ENCODE data around the gene SLC9A4. TPM values are rescaled to one million over a fixed set of nuclear protein-coding genes. Genes with fewer than 3 reads are reported as not detected.

The SLC9A4 gene
- total and polyA plus RNA-seq, 2 donors (not counting 1 experiment from before 2014, with no cell fraction given), result 0.20 TPM; not detected in 1

- Mint-ChIP-seq H3K27ac (no peak overlapping the region), H3K4me1 (no peaks in the 10 kb centered on the region), H3K4me3 (no peak overlapping the region), H3K9me3 (ENCODE audit: insufficient read depth) (peaks cover 16% of the 10 kb centered on the region), H3K27me3 (peaks cover 9% of the 10 kb centered on the region)
- DNase-seq (no peak), ATAC-seq (ENCODE audit: low read depth) (no peak)
- no peak for TF ChIP-seq EZH2 (IDR thresholded peaks at IDR 0.05; ENCODE audit: borderline replicate concordance, insufficient read depth, low read depth, low read length, poor library complexity, severe bottlenecking)
- H3K9ac ChIP-seq (ENCODE audit: low read length), result no peak overlapping the region
- H3K4me1 ChIP-seq (ENCODE audit: control insufficient read depth in 2 of 2, insufficient read depth in 2 of 2, low read length in 2 of 2), result no peaks in the 10 kb centered on the region
- no peak overlapping the region for H3K27ac ChIP-seq (ENCODE audit: low read length in 2 of 2)
- intact Hi-C loops (cut with micrococcal nuclease), result no loop called here
- H3K9me3 ChIP-seq (ENCODE audit: control extremely low read depth in 1 of 3, control insufficient read depth in 2 of 3, insufficient read depth in 1 of 3, low read length in 2 of 3), result peaks cover 8 to 23% (median 10%) of the 10 kb centered on the region in 3 donors
- H2AFZ ChIP-seq (ENCODE audit: insufficient read depth, low read depth, low read length, poor library complexity, severe bottlenecking), result no peak overlapping the region
- no peaks in the 10 kb centered on the region for H3K27me3 ChIP-seq (replicated peaks in 1 of 4; ENCODE audit: control extremely low read depth in 1 of 4, control insufficient read depth in 3 of 4, insufficient read depth in 4 of 4, low read length in 3 of 4)
- H3K4me3 ChIP-seq (ENCODE audit: control extremely low read depth in 1 of 5, extremely low read depth in 1 of 5, insufficient read depth in 1 of 5, low read depth in 2 of 5, low read length in 4 of 5), result no peak overlapping the region
- WGBS (ENCODE audit: insufficient coverage), result no CpG with 5 or more reads among the region's 1 CpG
- ChIA-PET CTCF (no interaction called here), POLR2A (no interaction called here)
- H4K20me1 ChIP-seq (ENCODE audit: control insufficient read depth, insufficient read depth, low read length, poor library complexity, severe bottlenecking), result no peaks in the 10 kb centered on the region
- no peaks in the 10 kb centered on the region for H3K79me2 ChIP-seq (ENCODE audit: control insufficient read depth, insufficient read depth, low read length)
- no peak overlapping the region for H3K4me2 ChIP-seq (replicated peaks; ENCODE audit: low read depth, low read length, poor library complexity, severe bottlenecking)
- no peaks in the 10 kb centered on the region for H3K36me3 ChIP-seq (replicated peaks in 1 of 2; ENCODE audit: control extremely low read depth in 1 of 2, control insufficient read depth in 1 of 2, extremely low read depth in 1 of 2, insufficient read depth in 2 of 2, low read length in 1 of 2)
Observed at GRCh38 chr2:102549027-102549426, 76.0 kb downstream of the SLC9A4 start.

- H3K27ac Mint-ChIP-seq, result no peak overlapping the region
- intact Hi-C loops (cut with micrococcal nuclease), result no loop called here
- TF ChIP-seq CTCF (IDR thresholded peaks at IDR 0.05) (no peak), EZH2 (IDR thresholded peaks at IDR 0.05; ENCODE audit: borderline replicate concordance, insufficient read depth, low read depth, low read length, poor library complexity, severe bottlenecking) (no peak)
- H3K27me3 Mint-ChIP-seq, result peaks cover 9% of the 10 kb centered on the region
- Histone ChIP-seq H3K27ac (ENCODE audit: low read length in 2 of 2) (no peak overlapping the region), H3K36me3 (replicated peaks in 1 of 2; ENCODE audit: control extremely low read depth in 1 of 2, control insufficient read depth in 1 of 2, extremely low read depth in 1 of 2, insufficient read depth in 2 of 2, low read length in 1 of 2) (no peaks in the 10 kb centered on the region), H3K9ac (ENCODE audit: low read length) (no peak overlapping the region), H3K4me3 (ENCODE audit: control extremely low read depth in 1 of 5, extremely low read depth in 1 of 5, insufficient read depth in 1 of 5, low read depth in 2 of 5, low read length in 4 of 5) (no peak overlapping the region), H4K20me1 (ENCODE audit: control insufficient read depth, insufficient read depth, low read length, poor library complexity, severe bottlenecking) (no peaks in the 10 kb centered on the region), H2AFZ (ENCODE audit: insufficient read depth, low read depth, low read length, poor library complexity, severe bottlenecking) (no peak overlapping the region), H3K79me2 (ENCODE audit: control insufficient read depth, insufficient read depth, low read length) (no peaks in the 10 kb centered on the region), H3K4me2 (replicated peaks; ENCODE audit: low read depth, low read length, poor library complexity, severe bottlenecking) (no peak overlapping the region), H3K27me3 (replicated peaks in 1 of 4; ENCODE audit: control extremely low read depth in 1 of 4, control insufficient read depth in 3 of 4, insufficient read depth in 4 of 4, low read length in 3 of 4) (no peaks in the 10 kb centered on the region), H3K9me3 (ENCODE audit: control extremely low read depth in 1 of 3, control insufficient read depth in 2 of 3, insufficient read depth in 1 of 3, low read length in 2 of 3) (peaks cover 8 to 23% (median 10%) of the 10 kb centered on the region in 3 donors), H3K4me1 (ENCODE audit: control insufficient read depth in 2 of 2, insufficient read depth in 2 of 2, low read length in 2 of 2) (no peaks in the 10 kb centered on the region)
- ChIA-PET POLR2A (no interaction called here), CTCF (no interaction called here)
- WGBS (ENCODE audit: insufficient coverage), result 90% methylated on average over 2 of the region's 2 CpGs
- peaks cover 16% of the 10 kb centered on the region for H3K9me3 Mint-ChIP-seq (ENCODE audit: insufficient read depth)
- DNase-seq, result no peak
- no peaks in the 10 kb centered on the region for H3K4me1 Mint-ChIP-seq
- ATAC-seq (ENCODE audit: low read depth), result no peak
- no peak overlapping the region for H3K4me3 Mint-ChIP-seq
Observed at GRCh38 chr2:102550151-102550550, 77.1 kb downstream of the SLC9A4 start.

All from B cell (primary cell).